HG03342 (cell line): ENCODE data around the gene SREBF2.
"Not testable (repeated sequence)": the region's sequence is repeated elsewhere in the genome, so short reads cannot be mapped to it uniquely, and the experiment has no call there.

Source experiments
- ATAC-seq: cut with Tn5 transposase; IDR thresholded peaks from one replicate; pipeline ENCODE4 v1.9.1; 2021; ENCODE audit warnings: mild to moderate bottlenecking, moderate library complexity; ENCODE audit not compliant: unreplicated experiment

Gene SREBF2

DNA sequence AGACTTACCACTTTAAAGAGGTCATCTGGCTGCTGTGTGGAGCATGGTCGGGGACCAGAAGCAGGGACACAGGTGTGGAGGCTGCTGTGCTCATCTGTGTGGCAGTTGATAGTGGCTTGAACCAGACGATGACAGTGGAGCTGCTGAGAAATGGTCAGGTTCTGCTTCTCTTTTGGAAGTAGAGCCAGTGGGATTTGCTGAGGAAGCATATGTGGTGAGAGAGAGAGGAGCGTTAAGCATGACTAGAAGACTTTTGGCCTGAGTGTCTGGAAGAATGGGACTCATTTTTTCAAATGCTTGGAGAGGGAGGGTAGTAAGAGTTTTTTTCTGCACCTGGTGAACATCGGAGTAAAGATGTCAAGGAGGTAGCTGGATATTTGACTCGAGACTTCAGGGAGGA is 12.5 kb upstream of the SREBF2 start:
- ATAC-seq: no peak

DNA sequence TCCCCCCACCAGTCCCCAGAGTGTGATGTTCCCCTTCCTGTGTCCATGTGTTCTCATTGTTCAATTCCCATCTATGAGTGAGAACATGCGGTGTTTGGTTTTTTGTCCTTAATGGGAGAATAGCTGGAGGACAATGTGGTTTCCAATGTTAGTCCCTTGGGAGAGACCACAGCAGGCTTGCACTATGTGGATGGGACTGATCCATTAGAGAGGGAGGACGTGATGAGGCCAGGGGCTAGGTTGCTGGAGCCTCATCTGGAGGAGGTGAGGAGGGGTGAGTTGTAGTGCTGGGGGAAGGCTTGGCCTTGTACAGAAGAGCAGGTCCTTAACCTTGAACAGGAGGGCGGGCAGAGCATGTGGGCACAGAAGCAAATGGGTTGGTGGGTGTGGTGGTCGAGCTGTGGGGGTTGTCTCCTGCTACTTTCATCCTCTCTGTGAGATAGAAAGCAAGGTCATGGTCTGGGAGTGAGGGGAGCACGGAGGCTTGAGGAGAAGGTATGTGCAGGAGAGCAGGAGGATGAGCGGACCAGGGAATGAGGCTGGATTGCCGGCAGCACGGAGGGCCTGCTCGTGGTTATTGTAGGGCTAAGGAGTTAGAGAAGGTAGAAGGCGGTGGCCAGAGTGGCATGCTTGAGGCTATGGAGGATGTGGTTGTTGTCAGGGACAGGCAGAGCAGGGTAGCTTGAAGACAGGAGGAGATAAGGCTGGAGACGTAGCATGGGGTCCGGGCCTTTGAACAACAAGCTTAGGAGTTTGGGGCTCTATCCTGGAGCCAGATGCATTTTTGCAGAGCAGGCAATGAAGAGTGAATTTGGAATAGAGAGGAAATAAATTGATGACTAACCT is 11.2 kb upstream of the SREBF2 start:
- no peak for ATAC-seq

DNA sequence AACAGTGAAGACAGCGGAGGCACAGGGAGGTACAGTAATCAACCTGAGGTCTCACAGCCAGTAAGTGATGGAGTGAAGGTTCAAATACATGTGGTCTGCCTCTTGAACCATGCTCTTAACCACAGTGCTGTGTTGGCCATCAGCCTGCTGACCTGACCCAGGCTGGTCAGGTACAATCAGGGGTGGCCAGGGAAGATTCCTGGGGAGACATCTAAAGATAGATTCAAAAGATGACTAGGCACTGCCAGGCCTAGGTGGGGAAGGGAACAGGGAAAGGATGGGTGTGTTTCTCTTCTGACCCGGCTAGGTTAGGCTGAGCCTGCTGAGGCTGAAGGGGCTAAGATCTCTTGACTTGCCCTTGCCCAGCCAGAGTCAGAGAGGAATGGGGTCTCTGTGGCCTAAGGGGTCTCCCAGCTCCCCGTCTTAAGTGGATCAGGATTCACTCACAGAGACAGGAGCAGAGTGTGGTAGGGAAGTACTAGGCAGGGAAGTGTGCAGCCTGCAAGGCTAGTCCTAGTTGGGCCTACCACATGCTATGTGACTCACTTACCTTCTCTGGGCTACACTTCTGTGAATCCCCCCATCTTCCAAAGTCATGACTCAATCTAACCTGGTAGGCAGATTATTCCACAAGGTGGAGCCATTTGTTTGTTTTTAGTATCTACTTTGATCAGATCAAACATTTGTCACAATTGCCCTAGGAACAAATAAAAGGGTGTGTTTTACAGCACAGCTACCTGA is 10.4 kb upstream of the SREBF2 start:
- ATAC-seq: no peak

DNA sequence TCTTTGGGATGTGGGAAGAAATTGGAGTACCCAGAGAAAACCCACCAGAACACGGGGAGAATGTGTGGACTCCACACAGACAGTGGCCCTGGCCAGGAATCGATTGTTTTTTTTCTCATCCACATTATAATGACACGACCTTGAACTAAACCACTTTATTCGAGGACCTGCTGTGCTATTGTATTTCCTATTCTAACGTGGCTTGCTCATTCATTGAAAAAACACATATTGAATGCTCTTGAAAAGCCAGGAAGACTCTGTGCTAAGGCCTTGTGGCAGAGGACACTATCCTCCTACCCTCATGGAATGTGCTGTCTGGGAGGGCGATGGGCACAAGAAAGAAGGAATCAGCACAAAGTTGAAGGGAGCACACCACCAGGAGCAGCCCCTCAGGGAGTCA is 9.1 kb upstream of the SREBF2 start:
- no peak for ATAC-seq

DNA sequence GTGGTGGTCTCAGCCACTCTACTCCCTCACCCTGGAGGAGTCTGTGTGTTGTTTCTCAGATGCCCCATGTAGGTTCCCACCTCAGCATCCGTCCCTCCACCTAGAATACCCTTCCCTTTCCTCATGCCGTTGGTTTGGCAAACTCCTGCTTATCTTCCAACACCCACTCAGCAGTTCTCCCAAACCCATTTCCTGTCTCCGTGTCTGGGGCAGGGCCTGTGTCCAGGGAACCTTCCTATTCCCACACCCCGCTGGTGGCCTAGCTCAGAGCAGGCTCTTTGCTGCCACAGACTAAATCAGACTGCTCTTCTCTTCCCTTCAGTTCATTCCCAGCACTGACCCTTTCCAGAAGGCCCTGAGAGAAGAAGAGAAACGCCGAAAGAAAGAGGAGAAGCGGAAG is 7.5 kb upstream of the SREBF2 start:
- no peak for ATAC-seq

DNA sequence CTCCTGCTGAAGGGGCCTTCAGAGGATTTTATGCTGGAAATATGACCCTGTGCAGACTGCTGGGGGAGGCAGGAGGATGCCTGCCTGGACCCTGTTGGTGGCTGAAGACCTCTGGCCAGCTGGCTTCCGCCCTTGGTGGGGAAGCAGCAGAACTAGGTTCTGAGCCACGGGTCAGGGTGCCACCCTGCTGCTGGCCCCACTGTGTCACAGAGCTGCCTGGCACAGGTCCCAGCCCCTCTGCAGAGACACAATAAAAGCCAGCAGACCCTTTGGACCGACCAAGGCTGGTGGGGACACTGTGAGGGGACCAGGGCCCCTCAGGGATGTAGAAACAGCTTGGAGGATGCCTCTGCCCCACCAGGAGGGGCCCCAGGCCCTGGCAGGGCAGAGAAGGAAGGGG is 6.9 kb upstream of the SREBF2 start:
- no peak for ATAC-seq

DNA sequence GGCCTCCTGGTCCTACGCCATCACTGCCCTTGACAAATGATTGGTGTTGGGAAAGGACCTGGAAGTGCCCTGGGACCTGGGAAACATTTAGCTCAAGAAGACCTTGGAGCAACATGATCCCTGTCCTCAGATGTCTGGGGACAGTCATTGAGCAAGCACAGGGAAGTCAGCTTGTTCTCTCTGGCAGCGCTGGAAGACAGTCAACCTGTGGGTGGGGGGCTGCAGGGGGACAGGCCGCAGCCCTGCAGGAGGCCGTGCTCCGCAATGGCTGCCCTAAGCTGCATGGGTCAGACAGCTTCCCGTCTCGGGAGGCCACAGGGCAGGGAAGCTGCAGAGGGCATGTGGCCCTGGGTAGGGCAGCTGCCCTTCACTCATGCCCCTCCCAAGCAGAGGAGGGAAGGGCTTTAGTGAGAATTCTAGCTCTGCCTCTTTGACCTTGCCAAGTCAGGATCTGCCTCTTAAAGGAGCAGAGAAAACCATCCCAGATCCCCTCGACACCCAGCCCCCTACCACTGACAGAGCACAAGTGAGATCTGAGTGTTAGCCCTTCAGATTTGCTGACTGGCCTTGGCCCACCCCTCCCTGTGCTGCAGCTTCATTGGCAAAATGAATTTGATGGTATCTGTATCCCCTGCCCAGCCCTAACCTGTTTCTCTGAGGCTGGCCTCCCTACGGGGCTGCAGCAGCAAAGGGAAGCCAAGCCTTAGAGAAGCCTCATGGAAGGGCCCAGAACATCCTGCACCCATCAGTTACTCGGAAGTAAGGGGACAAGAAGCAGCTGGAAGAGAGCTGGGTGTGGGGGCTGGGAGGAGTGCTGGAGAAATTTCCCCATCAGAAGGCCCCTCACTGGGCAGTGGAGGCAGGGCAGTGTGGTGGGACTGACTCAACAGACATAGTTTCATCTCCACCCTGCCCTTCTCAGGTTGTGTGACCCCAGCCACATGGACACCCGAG is 6.2 kb upstream of the SREBF2 start:
- no peak for ATAC-seq

DNA sequence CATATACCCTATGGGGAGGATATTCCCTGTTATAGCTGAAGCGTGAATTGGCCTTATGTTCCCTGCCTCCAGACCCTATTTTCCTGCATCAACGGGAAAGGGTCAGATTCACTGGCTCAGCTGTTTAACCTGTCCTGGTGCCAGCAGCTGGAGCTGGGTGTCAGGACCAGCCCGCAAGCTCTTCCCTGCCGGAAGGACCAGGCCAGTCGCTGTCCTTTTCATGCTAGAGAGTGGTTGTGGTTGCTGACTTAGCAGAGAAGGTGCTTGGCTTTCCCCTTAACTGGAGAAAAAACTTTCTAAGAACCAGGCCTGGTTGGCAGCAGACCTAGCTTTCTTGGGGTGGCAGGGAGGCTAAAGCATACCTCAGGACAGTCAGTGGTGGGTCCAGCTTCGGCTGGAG is 5.2 kb upstream of the SREBF2 start:
- ATAC-seq: no peak

DNA sequence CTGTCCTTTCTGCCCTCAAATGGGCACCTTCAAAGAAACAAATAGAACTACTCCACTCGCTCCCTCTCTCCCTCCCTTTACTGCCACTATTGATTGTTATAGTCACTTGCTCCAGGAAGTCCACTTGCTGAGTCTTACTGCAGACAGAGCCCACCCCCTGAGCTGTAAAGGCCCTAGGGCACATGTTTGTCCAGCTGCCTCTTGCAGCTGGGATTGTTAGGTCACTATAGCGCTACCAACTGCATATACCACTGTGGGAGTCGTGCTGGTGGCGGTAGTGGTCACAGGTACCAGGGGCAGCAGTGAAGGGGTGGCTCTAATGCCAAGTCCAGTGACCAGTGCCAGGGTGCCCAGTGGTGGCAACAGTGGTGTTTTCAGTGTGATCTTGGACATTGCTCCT is 4.4 kb upstream of the SREBF2 start:
- no peak for ATAC-seq

DNA sequence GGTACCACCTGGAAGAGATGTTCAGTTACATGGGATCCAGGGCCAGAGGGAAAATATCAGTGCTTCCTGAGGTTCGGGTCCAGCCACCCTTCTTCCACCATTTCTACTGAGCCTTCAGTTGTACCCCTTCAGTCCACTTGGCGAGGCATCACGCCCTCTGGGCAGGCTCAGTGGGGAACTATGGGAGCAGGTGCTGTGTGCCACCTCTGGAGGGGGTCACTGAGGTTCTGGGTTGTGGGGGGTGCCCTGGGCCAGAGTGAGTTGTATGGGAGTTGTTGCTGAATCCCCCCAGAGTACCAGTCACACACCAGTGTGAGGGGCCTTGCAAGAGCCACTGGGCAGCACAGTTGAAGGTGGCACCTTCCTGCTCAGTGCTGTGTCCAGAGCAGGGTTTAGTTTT is 2.7 kb upstream of the SREBF2 start:
- ATAC-seq: no peak

DNA sequence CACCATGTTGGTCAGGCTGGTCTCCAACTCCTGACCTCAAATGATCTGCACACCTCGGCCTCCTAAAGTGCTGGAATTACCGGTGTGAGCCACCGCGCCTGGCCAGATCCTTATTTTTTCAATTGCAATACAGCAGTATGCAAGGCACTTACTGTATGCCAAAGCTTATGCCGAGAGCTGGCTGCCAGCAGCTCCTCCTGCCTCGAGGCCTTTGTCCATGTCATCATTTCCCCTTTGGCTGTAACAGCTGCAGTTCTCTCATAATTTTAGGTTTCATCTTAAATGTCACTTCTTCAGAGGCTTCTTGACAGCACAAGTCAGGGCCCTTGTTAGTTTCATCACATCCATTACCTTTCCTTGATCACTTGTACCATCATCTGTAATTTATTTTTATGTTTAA is 1.5 kb upstream of the SREBF2 start:
- no peak for ATAC-seq

DNA sequence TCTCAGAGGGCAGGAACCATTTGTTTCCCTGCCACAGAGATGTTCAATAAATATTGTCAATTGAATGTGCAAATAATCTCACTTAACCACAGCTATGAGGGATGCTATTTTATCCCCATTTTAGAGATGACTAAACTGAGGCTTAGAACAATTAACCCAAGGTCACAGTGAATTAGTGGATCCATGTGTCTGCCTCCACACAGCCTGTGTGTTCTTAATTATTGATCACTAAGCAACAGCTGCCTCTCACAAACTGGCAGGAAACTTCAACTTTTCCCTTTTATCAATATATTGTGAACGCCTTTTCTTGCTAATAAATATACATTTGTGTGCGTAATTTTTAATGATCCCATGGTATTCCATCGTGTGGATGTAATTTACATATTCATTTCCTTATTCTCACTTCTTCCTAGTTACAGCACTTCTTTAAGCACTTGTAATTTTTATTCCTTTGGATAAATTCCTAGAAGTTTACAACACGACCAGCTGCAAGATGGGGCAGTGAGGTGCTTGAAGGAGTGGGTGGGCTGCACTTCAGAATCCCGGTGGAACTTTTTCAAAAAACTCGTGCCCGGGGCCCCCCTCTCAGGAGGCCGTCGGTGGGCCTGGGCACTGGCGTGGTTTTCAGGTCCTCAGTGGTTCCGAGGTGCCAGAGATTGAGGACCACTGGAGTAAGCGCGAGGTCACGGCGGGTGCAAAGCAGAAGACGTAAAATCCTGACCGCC is 915 bp upstream of the SREBF2 start:
- ATAC-seq: peak; percentile 19

DNA sequence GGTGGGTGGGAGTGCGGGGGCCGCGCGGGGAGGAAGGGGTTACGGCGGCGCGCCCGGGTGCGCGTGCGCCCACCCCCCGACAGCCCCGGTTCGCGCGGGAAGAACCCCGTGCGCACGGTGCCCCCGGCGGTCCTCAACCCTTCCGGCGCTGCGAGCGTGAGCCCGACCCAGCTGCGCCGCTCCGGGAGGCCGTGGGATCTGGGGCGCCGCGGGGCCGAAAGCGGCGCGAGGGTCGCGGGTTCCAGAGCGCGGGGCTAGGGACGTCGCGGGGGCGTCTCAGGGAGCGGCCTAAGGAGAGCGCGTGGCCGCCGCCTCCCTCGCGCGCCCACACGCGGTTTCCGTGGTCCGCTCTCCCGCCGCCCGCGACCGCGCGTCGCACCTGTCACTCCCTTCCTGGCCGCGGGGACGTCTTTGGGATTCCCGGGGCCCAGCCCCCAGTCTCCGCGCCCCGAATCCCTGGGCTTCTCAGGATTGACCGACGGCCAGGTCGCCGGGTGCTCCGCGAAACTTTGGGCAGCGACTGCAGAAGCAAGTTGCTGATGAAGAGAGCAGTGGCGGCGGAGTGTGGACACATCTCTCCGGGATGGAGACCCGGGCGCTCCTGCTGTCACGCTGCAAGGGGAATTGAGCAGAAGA is 582 bp downstream of the SREBF2 start:
- peak; percentile 12 for ATAC-seq

DNA sequence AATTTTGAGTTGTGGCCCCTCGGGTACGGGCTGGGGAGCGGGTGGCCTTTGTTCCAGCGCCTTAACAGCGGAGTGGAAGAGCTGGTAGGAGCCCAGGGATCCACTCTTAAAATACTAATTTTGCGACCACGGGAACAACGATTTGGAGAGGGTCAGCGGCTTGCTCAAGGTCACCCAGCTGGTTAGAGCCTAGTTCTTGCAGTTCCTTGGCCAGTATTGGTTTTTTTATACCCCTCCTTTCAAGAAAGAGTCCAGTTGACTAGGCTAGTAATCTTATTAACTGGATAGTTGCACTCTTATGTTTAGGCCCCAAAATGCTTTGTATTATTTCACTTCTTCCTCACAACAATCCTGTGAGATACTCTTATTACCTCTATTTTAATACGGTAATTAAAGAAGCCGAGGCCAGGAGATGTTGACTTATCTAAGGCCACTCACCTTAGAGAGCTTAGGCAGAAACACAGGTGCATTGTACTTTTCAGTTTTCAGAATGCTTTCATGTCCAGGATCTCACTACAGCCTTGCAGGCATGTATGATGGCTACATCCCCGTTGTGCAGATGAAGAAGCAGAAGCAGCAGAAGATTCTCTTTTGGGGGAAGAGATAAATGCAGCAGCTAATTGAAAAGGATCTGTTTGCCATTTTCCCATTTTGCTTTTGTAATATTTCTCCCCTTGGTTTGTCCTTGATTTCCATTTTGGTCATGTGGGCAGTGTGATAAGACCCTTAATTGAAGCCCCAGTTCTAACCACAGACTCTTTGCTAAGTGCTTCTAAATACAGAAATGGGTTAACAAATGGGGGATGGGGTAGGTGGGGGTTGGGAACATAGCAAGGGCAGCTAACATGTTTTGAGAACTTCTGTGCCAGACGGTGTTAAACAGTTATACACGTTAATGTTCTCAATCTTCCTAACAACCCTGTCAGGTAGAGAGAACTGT is 1.4 kb downstream of the SREBF2 start:
- ATAC-seq: no peak

DNA sequence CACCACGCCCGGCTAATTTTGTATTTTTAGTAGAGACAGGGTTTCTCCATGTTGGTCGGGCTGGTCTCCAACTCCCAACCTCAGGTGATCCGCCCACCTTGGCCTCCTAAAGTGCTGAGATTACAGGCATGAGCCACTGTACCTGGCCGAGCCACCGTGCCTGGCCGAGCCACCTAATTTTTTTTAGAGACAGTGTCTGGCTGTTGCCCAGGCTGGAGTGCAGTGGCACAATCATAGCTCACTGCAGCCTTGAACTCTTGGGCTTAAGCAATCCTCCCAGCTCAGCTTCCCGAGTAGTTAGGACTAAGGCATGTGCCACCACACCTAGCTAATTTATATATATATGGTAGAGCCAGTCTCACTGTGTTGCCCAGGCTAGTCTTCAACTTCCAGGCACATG is 2.6 kb downstream of the SREBF2 start:
- not testable (repeated sequence) for ATAC-seq

DNA sequence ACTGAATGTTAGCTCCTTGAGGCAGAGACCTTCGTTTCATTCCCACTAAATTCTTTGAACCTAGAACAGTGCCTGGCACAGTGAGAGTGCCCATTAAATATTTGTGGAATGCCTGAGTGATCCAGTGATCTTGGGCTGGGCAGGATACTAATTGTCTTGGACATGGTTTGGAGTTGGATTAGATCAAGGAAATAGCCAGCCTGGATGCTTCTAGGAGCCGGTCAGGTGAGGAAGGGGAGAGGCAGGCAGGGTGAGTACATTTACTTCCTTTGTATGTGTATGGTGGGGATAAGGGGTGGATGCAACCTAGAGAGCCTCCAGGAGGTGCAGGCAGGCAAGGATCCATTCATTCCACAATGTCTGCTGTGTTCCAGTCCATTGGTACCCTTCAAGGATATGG is 3.6 kb downstream of the SREBF2 start:
- ATAC-seq: no peak

DNA sequence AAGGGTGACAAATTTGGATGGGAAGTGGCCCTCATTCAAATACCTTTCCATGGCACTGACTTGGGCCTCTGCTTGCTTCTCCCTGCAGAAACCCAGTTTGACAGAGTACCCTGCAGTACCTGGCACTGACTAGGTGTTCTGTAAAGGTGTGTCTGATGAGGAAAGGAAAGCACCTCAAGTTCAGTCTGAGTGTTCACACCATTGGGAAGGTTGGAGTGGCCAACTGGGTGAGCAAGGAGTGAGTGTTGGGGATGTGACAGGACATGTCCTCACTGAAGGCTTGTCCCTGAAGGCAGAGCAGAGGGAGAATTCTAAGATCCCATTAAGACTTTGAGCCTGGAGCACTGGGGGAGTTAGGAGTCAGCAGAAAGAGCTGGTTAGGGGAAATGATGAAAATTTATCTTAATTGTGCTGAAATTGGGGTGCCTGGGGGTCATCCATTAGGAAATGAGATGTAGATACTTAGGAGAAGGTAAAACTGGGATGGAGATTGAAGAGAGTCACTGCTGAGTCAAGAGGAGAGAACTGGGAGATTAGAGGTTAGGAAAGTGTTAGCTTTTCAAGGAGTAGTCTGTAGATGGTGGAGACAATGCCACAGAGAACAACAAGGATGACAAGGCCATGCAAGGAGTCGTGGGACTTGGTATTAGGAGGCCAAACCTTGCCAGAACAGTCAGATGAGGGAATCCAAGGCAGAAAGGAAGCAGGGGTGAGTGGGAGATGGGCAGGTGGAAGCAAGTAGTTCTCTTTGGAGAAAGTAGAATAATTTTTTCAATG is 6.1 kb downstream of the SREBF2 start:
- no peak for ATAC-seq

DNA sequence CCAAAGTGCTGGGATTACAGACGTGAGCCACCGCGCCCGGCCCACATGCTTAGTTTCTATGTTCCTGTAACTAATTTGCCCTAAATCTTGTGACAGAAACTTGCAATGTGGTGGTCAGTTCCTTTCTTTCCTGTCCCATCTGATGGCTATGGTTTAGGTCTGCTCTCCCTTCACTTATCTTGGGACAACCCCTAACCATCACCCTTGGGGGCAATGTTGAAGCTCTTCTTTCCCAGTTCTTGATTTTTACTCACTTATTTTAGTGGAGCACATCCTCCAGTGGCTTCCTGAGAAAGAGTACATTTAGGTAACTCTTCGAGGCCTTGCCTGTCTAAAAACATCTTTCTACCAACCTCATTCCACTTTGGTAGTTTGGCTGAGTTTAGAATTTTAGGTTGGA is 7.3 kb downstream of the SREBF2 start:
- ATAC-seq: no peak
